HCT116 (cell line): ENCODE measurements around the gene RMP24.

Experiments
- CTCF ChIP-seq, 3 experiments: fragments of 200-600 bp in 1 of 3; sonication (generic) in 1 of 3; IDR thresholded peaks in 2 of 3; conservative IDR thresholded peaks in 1 of 3; 2 replicates each; pipeline ENCODE4 v1.5.1; 2012 to 2017; ENCODE audit warnings: low read depth in 2 of 3, low read length in 2 of 3, antibody characterized with exemption in 1 of 3, borderline replicate concordance in 1 of 3, control low read depth in 1 of 3, mild to moderate bottlenecking in 1 of 3, mixed read lengths in 1 of 3, mixed run types in 1 of 3, moderate library complexity in 1 of 3; ENCODE audit not compliant: insufficient read depth in 1 of 3
- POLR2A ChIP-seq: IDR thresholded peaks from 2 replicates; pipeline ENCODE4 v1.7.0; 2011; ENCODE audit warnings: borderline replicate concordance; ENCODE audit not compliant: insufficient read depth, insufficient read length; ENCODE audit errors: extremely low read depth
- POLR2AphosphoS5 ChIP-seq: IDR thresholded peaks from 2 replicates; pipeline ENCODE4 v1.6.1; 2011; ENCODE audit warnings: mild to moderate bottlenecking, low read depth, low read length, moderate library complexity
- TF ChIP-seq, protein P1 (sequence below): IDR thresholded peaks from 2 replicates; pipeline ENCODE4 v1.6.1; 2012; ENCODE audit warnings: low read depth

GRCh38 chr18:35950628-35950982 lies 21.9 kb upstream of the RMP24 start:
- no peak for TF ChIP-seq POLR2A
- TF ChIP-seq POLR2AphosphoS5, result no peak
- TF ChIP-seq, protein P1, sequence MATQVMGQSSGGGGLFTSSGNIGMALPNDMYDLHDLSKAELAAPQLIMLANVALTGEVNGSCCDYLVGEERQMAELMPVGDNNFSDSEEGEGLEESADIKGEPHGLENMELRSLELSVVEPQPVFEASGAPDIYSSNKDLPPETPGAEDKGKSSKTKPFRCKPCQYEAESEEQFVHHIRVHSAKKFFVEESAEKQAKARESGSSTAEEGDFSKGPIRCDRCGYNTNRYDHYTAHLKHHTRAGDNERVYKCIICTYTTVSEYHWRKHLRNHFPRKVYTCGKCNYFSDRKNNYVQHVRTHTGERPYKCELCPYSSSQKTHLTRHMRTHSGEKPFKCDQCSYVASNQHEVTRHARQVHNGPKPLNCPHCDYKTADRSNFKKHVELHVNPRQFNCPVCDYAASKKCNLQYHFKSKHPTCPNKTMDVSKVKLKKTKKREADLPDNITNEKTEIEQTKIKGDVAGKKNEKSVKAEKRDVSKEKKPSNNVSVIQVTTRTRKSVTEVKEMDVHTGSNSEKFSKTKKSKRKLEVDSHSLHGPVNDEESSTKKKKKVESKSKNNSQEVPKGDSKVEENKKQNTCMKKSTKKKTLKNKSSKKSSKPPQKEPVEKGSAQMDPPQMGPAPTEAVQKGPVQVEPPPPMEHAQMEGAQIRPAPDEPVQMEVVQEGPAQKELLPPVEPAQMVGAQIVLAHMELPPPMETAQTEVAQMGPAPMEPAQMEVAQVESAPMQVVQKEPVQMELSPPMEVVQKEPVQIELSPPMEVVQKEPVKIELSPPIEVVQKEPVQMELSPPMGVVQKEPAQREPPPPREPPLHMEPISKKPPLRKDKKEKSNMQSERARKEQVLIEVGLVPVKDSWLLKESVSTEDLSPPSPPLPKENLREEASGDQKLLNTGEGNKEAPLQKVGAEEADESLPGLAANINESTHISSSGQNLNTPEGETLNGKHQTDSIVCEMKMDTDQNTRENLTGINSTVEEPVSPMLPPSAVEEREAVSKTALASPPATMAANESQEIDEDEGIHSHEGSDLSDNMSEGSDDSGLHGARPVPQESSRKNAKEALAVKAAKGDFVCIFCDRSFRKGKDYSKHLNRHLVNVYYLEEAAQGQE, result no peak
- no peak for TF ChIP-seq CTCF (IDR thresholded peaks at IDR 0.05 in 2 of 3, conservative IDR thresholded peaks at IDR 0.05 in 1 of 3; ENCODE audit: borderline replicate concordance in 1 of 3, insufficient read depth in 1 of 3, low read depth in 2 of 3, low read length in 2 of 3)
